Keratinocyte (primary cell): Measurements from ENCODE around the gene FNBP1. TPM values are rescaled to one million over a fixed set of nuclear protein-coding genes. Genes with fewer than 3 reads are reported as not detected.

ENCODE experiments used
- DNase-seq: peaks from one replicate; pipeline ENCODE4 v3.0.0-alpha.2; 2011; ENCODE audit warnings: low read depth, missing footprints, low spot score
- FAIRE-seq: peaks from 2 replicates; lab custom pipeline; 2011; peaks lifted over from hg19 to GRCh38; lab: Jason Lieb, UNC
- H2AFZ ChIP-seq: 2 replicates; pipeline ENCODE4 v1.6.0; 2012; ENCODE audit warnings: low read length, control low read depth, inconsistent platforms; ENCODE audit not compliant: control insufficient read depth
- H3K27ac ChIP-seq: 2 replicates; pipeline ENCODE4 v1.5.1; 2011; ENCODE audit warnings: low read length; ENCODE audit not compliant: control insufficient read depth, insufficient read depth
- H3K27me3 ChIP-seq: 3 replicates; pipeline ENCODE4 v1.6.0; 2011; ENCODE audit warnings: low read length; ENCODE audit not compliant: control insufficient read depth, insufficient read depth; ENCODE audit errors: extremely low read depth
- H3K36me3 ChIP-seq, 2 experiments: 2 replicates in 1 of 2; 3 replicates in 1 of 2; pipeline ENCODE4 v1.5.1; 2011; ENCODE audit warnings: low read length in 2 of 2, mild to moderate bottlenecking in 1 of 2; ENCODE audit not compliant: control insufficient read depth in 2 of 2, insufficient read depth in 2 of 2; ENCODE audit errors: extremely low read depth in 1 of 2
- H3K4me1 ChIP-seq: 3 replicates; pipeline ENCODE4 v1.5.1; 2011; ENCODE audit warnings: low read length; ENCODE audit not compliant: control insufficient read depth, insufficient read depth; ENCODE audit errors: extremely low read depth
- H3K4me2 ChIP-seq: 3 replicates; pipeline ENCODE4 v1.6.0; 2011; ENCODE audit warnings: low read depth, low read length; ENCODE audit not compliant: control insufficient read depth, insufficient read depth; ENCODE audit errors: extremely low read depth
- H3K4me3 ChIP-seq, 3 experiments: fragments of 200-600 bp in 1 of 3; sonication (generic) in 1 of 3; 2 replicates in 2 of 3; 3 replicates in 1 of 3; pipeline ENCODE4 v1.5.1; 2011 to 2016; ENCODE audit warnings: low read length in 3 of 3, mild to moderate bottlenecking in 3 of 3, control low read depth in 2 of 3, inconsistent platforms in 1 of 3, low read depth in 1 of 3, mixed read lengths in 1 of 3, mixed run types in 1 of 3, moderate library complexity in 1 of 3; ENCODE audit not compliant: control insufficient read depth in 2 of 3, insufficient read depth in 2 of 3; ENCODE audit errors: extremely low read depth in 1 of 3
- H3K79me2 ChIP-seq: 2 replicates; pipeline ENCODE4 v1.6.0; 2012; ENCODE audit warnings: low read length; ENCODE audit not compliant: control insufficient read depth, insufficient read depth
- H3K9ac ChIP-seq: 3 replicates; pipeline ENCODE4 v1.6.0; 2011; ENCODE audit warnings: low read length; ENCODE audit not compliant: control insufficient read depth, insufficient read depth; ENCODE audit errors: extremely low read depth
- H3K9me1 ChIP-seq: 3 replicates; pipeline ENCODE4 v1.6.0; 2011; ENCODE audit warnings: low read length; ENCODE audit not compliant: control insufficient read depth, insufficient read depth; ENCODE audit errors: extremely low read depth
- H3K9me3 ChIP-seq: 2 replicates; pipeline ENCODE4 v1.5.1; 2012; ENCODE audit warnings: low read depth, low read length; ENCODE audit not compliant: control insufficient read depth
- H4K20me1 ChIP-seq: 3 replicates; pipeline ENCODE4 v1.6.0; 2011; ENCODE audit warnings: low read length; ENCODE audit not compliant: control insufficient read depth, insufficient read depth; ENCODE audit errors: extremely low read depth
- CTCF ChIP-seq, 3 experiments: IDR thresholded peaks in 1 of 3; conservative IDR thresholded peaks in 1 of 3; optimal IDR thresholded peaks in 1 of 3; 2 replicates in 2 of 3; 3 replicates in 1 of 3; pipeline versions ENCODE3 to v1.5.1; 2011; ENCODE audit warnings: low read length in 3 of 3, mild to moderate bottlenecking in 3 of 3, moderate library complexity in 2 of 3, control low read depth in 1 of 3, inconsistent platforms in 1 of 3; ENCODE audit not compliant: insufficient read depth in 2 of 3; ENCODE audit errors: extremely low read depth in 1 of 3
- EZH2 ChIP-seq: IDR thresholded peaks from one replicate; pipeline ENCODE4 v1.6.1; 2012; ENCODE audit warnings: inconsistent platforms, mild to moderate bottlenecking, low read length, moderate library complexity
- dilution Hi-C: fragments of 300-500 bp; cut with MboI; formaldehyde crosslinking; loops from one replicate; pipeline ENCODE4 v1.7.0; 2020; ENCODE audit warnings: low sequenced_read_pairs; ENCODE audit not compliant: extremely low pct_ligation_motif_present
- polyA plus RNA-seq, 5 experiments: library from polyadenylated mRNA; depleted of rRNA in 3 of 5; stranded (reverse) in 3 of 5; stranded (forward) in 1 of 5; unstranded in 1 of 5; fragments of >200 nt; gene quantifications; 1 replicate in 1 of 5; 2 replicates in 3 of 5; 3 replicates in 1 of 5; pipeline versions ENCODE4 v1.2.1 to v1.2.3, GENCODE V29; 2011 to 2012; ENCODE audit warnings: missing spikeins in 2 of 5, low read depth in 1 of 5, low replicate concordance in 1 of 5

Gene FNBP1
- polyA plus RNA-seq, 1 donor (not counting 4 experiments of a cell fraction or from before 2014, with no cell fraction given) = 9.6 TPM

DNA sequence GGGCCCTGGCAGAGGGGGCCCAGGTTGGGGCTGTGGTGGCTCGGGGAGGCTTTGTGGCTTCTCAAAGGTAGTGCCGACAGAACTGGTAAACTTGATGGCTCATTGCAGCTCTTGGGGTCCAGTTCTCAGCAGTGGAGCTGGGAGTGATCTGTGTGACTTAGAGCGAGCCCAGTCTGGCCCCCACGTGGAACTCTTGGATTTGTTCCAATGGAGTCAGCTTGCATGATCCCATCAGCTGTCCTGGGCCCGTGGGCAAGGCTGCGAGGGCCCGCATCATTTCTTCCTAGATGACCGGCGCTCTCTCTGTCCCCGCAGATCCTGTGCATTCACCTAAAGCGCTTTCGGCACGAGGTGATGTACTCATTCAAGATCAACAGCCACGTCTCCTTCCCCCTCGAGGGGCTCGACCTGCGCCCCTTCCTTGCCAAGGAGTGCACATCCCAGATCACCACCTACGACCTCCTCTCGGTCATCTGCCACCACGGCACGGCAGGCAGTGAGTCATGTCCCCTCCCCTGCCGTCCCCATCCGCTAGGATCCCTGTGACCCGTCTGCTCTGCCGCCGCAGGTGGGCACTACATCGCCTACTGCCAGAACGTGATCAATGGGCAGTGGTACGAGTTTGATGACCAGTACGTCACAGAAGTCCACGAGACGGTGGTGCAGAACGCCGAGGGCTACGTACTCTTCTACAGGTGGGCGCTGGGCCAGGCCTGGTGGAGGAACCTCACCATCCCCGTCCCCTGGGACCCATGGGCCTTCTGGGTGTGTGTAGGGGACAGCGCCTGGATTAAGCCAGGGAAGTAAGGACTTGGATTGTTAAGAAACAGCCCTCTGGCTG is 168.5 kb downstream of the FNBP1 start:
- Histone ChIP-seq H3K9ac (no peak overlapping the region), H3K27ac (no peak overlapping the region), H3K9me1 (no peaks in the 10 kb centered on the region), H3K36me3 (peaks cover 0 to 22% of the 10 kb centered on the region in 2 experiments), H3K4me3 (no peak overlapping the region), H3K27me3 (no peaks in the 10 kb centered on the region), H3K4me2 (no peak overlapping the region), H2AFZ (no peak overlapping the region), H3K4me1 (no peaks in the 10 kb centered on the region), H4K20me1 (no peaks in the 10 kb centered on the region), H3K9me3 (no peaks in the 10 kb centered on the region), H3K79me2 (no peaks in the 10 kb centered on the region)
- dilution Hi-C loops = no loop called here
- DNase-seq (no peak), FAIRE-seq (no peak)
- no peak for TF ChIP-seq EZH2
- no peak for TF ChIP-seq CTCF (optimal IDR thresholded peaks at IDR 0.05 in 1 of 3, IDR thresholded peaks at IDR 0.05 in 1 of 3, conservative IDR thresholded peaks at IDR 0.05 in 1 of 3; ENCODE audit: extremely low read depth in 1 of 3, insufficient read depth in 2 of 3, low read length in 3 of 3)

- DNase-seq = no peak
- no peak overlapping the region for H2AFZ ChIP-seq
- TF ChIP-seq CTCF (optimal IDR thresholded peaks at IDR 0.05 in 1 of 3, IDR thresholded peaks at IDR 0.05 in 1 of 3, conservative IDR thresholded peaks at IDR 0.05 in 1 of 3; ENCODE audit: extremely low read depth in 1 of 3, insufficient read depth in 2 of 3, low read length in 3 of 3) (no peak), EZH2 (no peak)
- H3K79me2 ChIP-seq = no peaks in the 10 kb centered on the region
- H3K9me1 ChIP-seq = no peaks in the 10 kb centered on the region
- H4K20me1 ChIP-seq = no peaks in the 10 kb centered on the region
- H3K4me3 ChIP-seq = no peak overlapping the region
- no peaks in the 10 kb centered on the region for H3K9me3 ChIP-seq
- no peak overlapping the region for H3K9ac ChIP-seq
- no peaks in the 10 kb centered on the region for H3K4me1 ChIP-seq
- no peak for FAIRE-seq
- no peaks in the 10 kb centered on the region for H3K27me3 ChIP-seq
- H3K4me2 ChIP-seq = no peak overlapping the region
- dilution Hi-C loops = no loop called here
- no peak overlapping the region for H3K27ac ChIP-seq
- H3K36me3 ChIP-seq = peaks cover 0 to 19% of the 10 kb centered on the region in 2 experiments
Observed at GRCh38 chr9:129873563-129874190, 169.3 kb downstream of the FNBP1 start.
